Cardiac muscle cell (in vitro differentiated cells and primary cell): Measurements from ENCODE around the gene ESCO1. TPM values are rescaled to one million over a fixed set of nuclear protein-coding genes. Genes with fewer than 3 reads are reported as not detected.

Experiments used
- DNase-seq, 2 donors: peaks; one replicate each; pipeline versions ENCODE4 v3.0.0 to v3.0.0-alpha.2; 2010 to 2017; ENCODE audit warnings: low read depth in 1 of 2, low spot score in 1 of 2
- H3K27ac ChIP-seq: fragments of 200-600 bp; sonication (generic); 2 replicates; pipeline ENCODE4 v1.5.1; 2016
- H3K27me3 ChIP-seq: fragments of 200-600 bp; sonication (generic); 2 replicates; pipeline ENCODE4 v1.6.0; 2016; ENCODE audit warnings: control low read depth
- H3K36me3 ChIP-seq: fragments of 200-600 bp; sonication (generic); 2 replicates; pipeline ENCODE4 v1.5.1; 2016; ENCODE audit warnings: control low read depth
- H3K4me1 ChIP-seq: fragments of 200-600 bp; sonication (generic); 2 replicates; pipeline ENCODE4 v1.8.1; 2017; ENCODE audit warnings: low read depth, mild to moderate bottlenecking, mixed run types
- H3K4me3 ChIP-seq: fragments of 200-600 bp; sonication (generic); 2 replicates; pipeline ENCODE4 v1.5.1; 2016; ENCODE audit warnings: mild to moderate bottlenecking
- H3K9me3 ChIP-seq: fragments of 200-600 bp; sonication (generic); 2 replicates; pipeline ENCODE4 v1.5.1; 2017; ENCODE audit warnings: low read depth, mild to moderate bottlenecking, control low read depth
- polyA plus RNA-seq: library from polyadenylated mRNA; unstranded; fragments of >200 nt; fragmentation: Nextera tagmentation; extraction: Ambion mirVana; gene quantifications from 2 replicates; pipeline ENCODE4 v1.2.1, GENCODE V29; 2016
- total RNA-seq: library from RNA; depleted of rRNA; stranded (reverse); fragments of >200 nt; gene quantifications from 2 replicates; pipeline ENCODE4 v1.2.3, GENCODE V29; 2016
- TF ChIP-seq, protein P1 (sequence below): IDR thresholded peaks from 2 replicates; pipeline ENCODE4 v1.5.1; 2012; ENCODE audit warnings: low read depth, mild to moderate bottlenecking, low read length

The ESCO1 gene
- total and polyA plus RNA-seq, 2 experiments from 2014 or later = 12.2 to 18.3 TPM

DNA sequence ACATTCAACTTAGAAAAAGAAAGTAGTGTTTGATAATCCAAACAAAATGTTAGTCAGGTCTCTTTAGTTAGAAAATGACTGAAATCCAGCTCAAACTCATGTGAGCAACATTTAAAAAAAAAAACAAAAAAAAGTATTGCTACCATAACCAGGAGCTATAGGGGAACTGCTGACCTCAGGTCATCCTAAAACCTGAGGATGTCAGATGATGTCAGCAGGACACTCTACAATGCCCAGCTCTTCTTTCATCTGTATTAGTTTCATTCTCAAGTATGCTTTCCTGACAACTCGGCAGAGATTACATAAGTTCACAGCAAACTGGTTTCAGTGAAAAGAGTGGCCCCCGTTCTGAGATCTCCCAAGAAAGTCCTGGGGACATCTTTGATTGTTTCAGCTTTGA lies 4.2 kb upstream of the ESCO1 start:
- H3K4me1 ChIP-seq = no peaks in the 10 kb centered on the region
- TF ChIP-seq, protein P1, sequence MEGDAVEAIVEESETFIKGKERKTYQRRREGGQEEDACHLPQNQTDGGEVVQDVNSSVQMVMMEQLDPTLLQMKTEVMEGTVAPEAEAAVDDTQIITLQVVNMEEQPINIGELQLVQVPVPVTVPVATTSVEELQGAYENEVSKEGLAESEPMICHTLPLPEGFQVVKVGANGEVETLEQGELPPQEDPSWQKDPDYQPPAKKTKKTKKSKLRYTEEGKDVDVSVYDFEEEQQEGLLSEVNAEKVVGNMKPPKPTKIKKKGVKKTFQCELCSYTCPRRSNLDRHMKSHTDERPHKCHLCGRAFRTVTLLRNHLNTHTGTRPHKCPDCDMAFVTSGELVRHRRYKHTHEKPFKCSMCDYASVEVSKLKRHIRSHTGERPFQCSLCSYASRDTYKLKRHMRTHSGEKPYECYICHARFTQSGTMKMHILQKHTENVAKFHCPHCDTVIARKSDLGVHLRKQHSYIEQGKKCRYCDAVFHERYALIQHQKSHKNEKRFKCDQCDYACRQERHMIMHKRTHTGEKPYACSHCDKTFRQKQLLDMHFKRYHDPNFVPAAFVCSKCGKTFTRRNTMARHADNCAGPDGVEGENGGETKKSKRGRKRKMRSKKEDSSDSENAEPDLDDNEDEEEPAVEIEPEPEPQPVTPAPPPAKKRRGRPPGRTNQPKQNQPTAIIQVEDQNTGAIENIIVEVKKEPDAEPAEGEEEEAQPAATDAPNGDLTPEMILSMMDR = no peak
- H3K27ac ChIP-seq = no peak overlapping the region
- peak in 1 of 2 donors; percentile 2 for DNase-seq
- no peaks in the 10 kb centered on the region for H3K36me3 ChIP-seq
- no peak overlapping the region for H3K4me3 ChIP-seq
- H3K9me3 ChIP-seq = no peaks in the 10 kb centered on the region
- no peaks in the 10 kb centered on the region for H3K27me3 ChIP-seq

DNA sequence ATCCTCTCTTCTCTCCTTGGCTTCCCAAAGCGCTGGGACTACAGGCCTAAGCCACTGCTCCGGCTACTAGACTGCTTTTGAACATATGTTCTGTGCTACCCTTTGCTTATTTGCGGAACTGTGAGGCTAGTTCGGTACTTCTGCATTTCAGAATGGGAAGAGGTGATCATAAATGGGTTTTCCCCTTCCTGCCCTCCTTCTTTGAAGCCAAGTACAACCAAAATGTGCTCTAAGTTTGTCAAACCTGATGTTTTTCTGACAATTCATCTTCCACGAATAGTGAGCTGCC lies 1.7 kb upstream of the ESCO1 start:
- no peaks in the 10 kb centered on the region for H3K27me3 ChIP-seq
- H3K4me3 ChIP-seq = no peak overlapping the region
- no peaks in the 10 kb centered on the region for H3K9me3 ChIP-seq
- no peak for DNase-seq
- H3K27ac ChIP-seq = no peak overlapping the region
- TF ChIP-seq, protein P1 = no peak
- no peaks in the 10 kb centered on the region for H3K36me3 ChIP-seq
- peaks cover 8% of the 10 kb centered on the region for H3K4me1 ChIP-seq

DNA sequence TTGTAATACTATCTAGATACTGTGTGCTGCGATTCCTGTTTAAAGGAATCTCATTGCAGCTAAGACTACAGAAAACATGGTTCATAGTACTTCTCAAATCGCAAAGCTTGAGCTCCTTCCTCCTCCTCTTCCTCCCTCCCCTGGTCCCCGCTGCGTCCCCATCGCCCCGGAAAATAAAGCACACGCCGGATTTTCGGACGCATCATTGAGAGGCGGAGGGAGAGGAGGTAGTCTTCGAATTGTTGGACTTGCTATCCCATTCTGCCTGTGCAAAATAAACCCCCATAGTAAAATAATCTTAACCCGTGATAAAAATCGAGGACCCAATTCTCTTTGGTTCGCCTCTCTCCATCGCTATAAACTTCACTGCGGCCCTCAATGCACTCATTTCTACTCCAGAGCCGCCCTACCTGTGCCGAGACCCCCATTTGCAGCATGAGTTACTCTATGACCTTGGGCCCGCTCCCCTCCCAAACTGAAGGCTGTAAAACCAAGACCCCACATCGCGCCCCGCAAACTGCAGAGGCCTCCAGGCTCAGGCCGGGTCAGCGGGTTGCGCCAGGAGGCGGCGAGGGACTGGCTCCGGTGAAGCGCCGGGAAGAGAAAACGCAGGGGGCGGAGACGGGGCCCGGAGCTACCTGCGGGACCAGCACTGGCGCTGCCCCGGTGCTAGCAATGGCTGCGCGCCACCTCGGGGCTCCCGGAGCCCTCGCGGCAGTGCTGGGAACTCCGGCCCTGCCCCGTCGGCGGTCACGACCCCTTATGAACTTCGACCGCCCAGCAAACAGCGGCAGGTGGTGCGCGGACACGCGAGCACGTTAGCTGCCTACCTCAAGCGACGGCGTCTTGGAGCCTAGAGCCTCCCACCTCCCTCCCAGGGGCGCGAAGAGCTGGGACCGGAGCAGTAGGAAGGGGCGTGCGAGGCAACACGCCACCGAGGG lies 649 bp downstream of the ESCO1 start:
- H3K36me3 ChIP-seq = no peaks in the 10 kb centered on the region
- peak overlapping the region; percentile 97 for H3K27ac ChIP-seq
- peak overlapping the region; percentile 66 for H3K4me3 ChIP-seq
- peak; percentile 6 to 79 for DNase-seq
- peaks cover 8% of the 10 kb centered on the region for H3K4me1 ChIP-seq
- H3K9me3 ChIP-seq = no peaks in the 10 kb centered on the region
- H3K27me3 ChIP-seq = no peaks in the 10 kb centered on the region
- TF ChIP-seq, protein P1 = no peak

DNA sequence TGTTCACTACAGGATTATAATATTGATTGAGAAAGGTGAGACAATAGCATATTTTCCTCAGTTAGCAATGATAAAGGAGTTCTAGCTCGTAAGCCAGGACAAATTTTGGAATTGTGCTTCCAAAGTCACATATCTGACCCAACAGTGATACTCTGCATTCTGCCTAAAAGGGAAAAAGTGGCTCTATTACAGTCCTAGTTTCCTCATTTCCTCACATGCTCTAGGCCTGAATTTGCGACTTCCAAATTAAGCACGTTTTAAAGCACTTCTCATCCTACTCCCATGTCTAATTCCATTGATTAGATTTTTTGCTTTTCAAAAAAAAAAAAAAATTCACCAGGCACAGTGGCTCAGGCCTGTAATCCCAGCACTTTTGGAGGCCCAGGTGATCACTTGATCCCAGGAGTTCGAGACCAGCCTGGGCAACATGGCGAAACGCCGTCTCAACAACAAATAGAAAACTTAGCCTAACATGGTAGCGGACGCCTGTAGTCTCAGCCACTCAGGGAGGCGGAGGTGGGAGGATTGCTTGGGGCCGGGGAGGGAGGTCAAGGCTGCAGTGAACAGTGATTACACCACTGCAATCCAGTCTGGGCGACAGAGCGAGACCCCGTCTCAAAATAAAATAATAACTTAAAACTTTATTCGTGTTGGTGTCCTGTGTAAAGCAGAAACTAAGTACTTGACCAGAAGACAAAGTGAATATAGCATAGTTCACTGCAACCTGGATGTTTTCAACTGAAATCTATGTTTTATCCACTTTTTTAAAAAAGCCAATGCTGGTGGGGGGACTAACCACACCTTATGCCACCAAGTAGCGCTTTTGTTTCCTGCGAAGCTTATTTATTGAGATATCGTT lies 1.5 kb downstream of the ESCO1 start:
- Histone ChIP-seq H3K27me3 (no peaks in the 10 kb centered on the region), H3K4me1 (peaks cover 8% of the 10 kb centered on the region), H3K9me3 (no peaks in the 10 kb centered on the region), H3K4me3 (peak overlapping the region; percentile 66), H3K36me3 (no peaks in the 10 kb centered on the region), H3K27ac (peak overlapping the region; percentile 97)
- TF ChIP-seq, protein P1 = no peak
- DNase-seq = no peak

DNA sequence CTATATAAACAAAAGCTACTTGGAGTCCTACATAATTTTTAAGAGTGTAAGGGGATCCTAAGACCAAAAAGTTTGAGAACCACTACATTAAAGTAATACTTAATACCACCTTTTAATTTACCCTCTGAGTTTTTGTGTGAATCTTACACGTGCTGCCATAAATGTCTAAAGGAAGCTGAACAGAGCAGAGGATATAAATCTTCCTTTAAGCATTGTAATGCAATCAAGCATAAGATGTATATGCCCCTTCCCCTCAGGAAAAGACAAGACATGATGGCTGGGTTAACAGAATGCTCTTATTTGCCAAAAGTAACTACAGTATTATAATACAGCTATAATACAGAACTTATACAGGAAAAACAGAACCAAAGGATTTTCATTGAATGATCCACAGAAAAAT lies 2.9 kb downstream of the ESCO1 start:
- Histone ChIP-seq H3K4me3 (no peak overlapping the region), H3K36me3 (no peaks in the 10 kb centered on the region), H3K27ac (peak overlapping the region; percentile 97), H3K27me3 (no peaks in the 10 kb centered on the region), H3K4me1 (peaks cover 8% of the 10 kb centered on the region), H3K9me3 (no peaks in the 10 kb centered on the region)
- TF ChIP-seq, protein P1 = no peak
- no peak for DNase-seq
